HFFc6 (cell line): Measurements from ENCODE around the gene ZNF469. TPM values are rescaled to one million over a fixed set of nuclear protein-coding genes. Genes with fewer than 3 reads are reported as not detected.

Experiments
- DNase-seq: peaks from one replicate; pipeline ENCODE4 v3.0.0-alpha.2; 2018
- H3K27ac Mint-ChIP-seq: 2 replicates; pipeline ENCODE4 v1.8.0; 2020; ENCODE audit warnings: mild to moderate bottlenecking, mixed read lengths
- H3K27me3 Mint-ChIP-seq: 2 replicates; pipeline ENCODE4 v1.8.0; 2021; ENCODE audit warnings: mild to moderate bottlenecking, moderate library complexity, mixed read lengths; ENCODE audit not compliant: insufficient read depth
- H3K36me3 Mint-ChIP-seq: 2 replicates; pipeline ENCODE4 v1.8.0; 2021; ENCODE audit warnings: low read depth, mixed read lengths
- H3K4me1 Mint-ChIP-seq: 2 replicates; pipeline ENCODE4 v1.8.0; 2020; ENCODE audit warnings: low read depth, mixed read lengths
- H3K4me3 Mint-ChIP-seq: 2 replicates; pipeline ENCODE4 v1.8.0; 2020; ENCODE audit warnings: mild to moderate bottlenecking, moderate library complexity, mixed read lengths
- H3K9me3 Mint-ChIP-seq: 2 replicates; pipeline ENCODE4 v1.8.0; 2020; ENCODE audit warnings: mild to moderate bottlenecking, mixed read lengths
- total RNA-seq, 6 experiments: library from RNA; stranded (reverse); fragmentation: NEBNext Ultra II Directional; extraction: Animal tissue kit (Norgen Biotek cat#: 25700); gene quantifications; 2 replicates in 1 of 6; 3 replicates in 5 of 6; pipeline ENCODE4 v1.2.3, GENCODE V29; 2021
- TF ChIP-seq, protein P1 (sequence below): fragments of 200-600 bp; sonication (generic); IDR thresholded peaks from 2 replicates; pipeline ENCODE4 v1.5.0; 2021; ENCODE audit warnings: antibody characterized with exemption, mild to moderate bottlenecking

ZNF469 gene
- total RNA-seq, 6 experiments from 2014 or later: 9.4 to 17.5 (median 10.1) TPM

DNA sequence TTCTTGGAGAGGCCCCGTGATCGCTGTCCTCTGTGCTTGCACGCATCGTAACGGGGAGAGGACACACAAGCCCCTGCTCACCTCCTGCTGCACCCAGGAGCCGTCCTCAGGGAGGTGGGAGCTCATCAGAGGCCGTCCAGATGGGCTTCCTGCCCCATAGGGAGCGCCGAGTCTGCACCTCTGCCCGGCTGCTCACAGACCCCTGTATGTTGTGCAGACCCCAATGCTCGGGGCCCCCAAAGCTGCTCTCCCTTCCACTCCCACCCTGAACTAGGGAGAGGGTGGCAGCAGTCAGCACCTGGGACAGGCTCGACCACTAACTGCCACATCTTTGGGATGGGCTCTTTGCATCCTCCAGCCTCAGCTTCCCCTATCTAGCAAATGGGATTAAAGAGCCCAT lies 4.4 kb upstream of the ZNF469 start:
- H3K27ac Mint-ChIP-seq: no peak overlapping the region
- DNase-seq: no peak

DNA sequence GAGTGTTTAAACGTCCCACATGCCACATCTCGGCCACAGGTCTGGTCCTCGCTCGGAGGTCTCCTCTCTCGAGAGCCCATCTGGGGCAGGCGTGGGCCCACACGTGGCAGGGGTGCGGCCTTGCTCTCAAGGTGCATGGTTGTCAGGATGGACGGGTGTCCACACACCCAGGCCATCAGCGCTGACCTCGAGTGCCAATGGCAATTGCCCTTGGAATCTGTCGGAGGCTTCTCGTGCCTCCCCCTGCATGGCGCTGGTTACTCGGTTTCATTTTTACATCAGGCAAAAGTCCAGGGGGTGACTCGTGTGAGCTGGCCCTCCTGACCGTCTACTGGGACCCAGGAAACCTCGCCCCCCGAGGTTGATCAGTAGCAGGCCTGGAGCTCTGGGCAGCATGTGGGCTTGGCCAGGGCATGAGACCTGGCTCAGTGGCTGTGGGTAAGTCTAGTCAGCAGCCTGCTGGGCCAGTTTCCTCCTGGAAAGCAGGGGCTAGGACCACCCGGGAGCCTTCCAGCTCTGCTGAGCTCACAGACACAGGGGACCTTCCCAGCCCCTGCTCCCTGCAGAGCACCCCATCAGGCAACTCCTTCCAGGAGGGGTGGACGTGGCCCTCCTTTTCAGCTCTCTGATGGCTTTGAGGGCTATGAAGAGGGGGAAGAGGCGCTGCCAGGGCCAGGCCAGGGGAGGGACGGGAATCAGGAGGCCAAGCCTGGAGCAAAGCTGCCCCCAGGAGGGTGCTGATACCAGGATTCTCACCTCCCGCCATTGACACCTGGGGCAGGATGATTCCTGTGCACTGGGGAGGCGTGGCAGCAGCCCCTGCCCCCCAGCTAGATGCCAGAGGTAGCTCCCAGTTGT lies 3.7 kb upstream of the ZNF469 start:
- TF ChIP-seq, protein P1, sequence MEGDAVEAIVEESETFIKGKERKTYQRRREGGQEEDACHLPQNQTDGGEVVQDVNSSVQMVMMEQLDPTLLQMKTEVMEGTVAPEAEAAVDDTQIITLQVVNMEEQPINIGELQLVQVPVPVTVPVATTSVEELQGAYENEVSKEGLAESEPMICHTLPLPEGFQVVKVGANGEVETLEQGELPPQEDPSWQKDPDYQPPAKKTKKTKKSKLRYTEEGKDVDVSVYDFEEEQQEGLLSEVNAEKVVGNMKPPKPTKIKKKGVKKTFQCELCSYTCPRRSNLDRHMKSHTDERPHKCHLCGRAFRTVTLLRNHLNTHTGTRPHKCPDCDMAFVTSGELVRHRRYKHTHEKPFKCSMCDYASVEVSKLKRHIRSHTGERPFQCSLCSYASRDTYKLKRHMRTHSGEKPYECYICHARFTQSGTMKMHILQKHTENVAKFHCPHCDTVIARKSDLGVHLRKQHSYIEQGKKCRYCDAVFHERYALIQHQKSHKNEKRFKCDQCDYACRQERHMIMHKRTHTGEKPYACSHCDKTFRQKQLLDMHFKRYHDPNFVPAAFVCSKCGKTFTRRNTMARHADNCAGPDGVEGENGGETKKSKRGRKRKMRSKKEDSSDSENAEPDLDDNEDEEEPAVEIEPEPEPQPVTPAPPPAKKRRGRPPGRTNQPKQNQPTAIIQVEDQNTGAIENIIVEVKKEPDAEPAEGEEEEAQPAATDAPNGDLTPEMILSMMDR: no peak
- no peak overlapping the region for H3K27ac Mint-ChIP-seq
- H3K9me3 Mint-ChIP-seq: no peaks in the 10 kb centered on the region
- H3K4me1 Mint-ChIP-seq: peaks cover 15% of the 10 kb centered on the region
- DNase-seq: no peak
- H3K36me3 Mint-ChIP-seq: no peaks in the 10 kb centered on the region; the same call in 1 of the 2 replicates
- no peaks in the 10 kb centered on the region; the same call in 1 of the 2 replicates for H3K27me3 Mint-ChIP-seq
- H3K4me3 Mint-ChIP-seq: no peak overlapping the region

More for the DNA sequence above, 4.4 kb upstream of the ZNF469 start:
- TF ChIP-seq, protein P1: no peak
- Mint-ChIP-seq H3K36me3 (no peaks in the 10 kb centered on the region), H3K4me1 (peaks cover 13% of the 10 kb centered on the region), H3K4me3 (no peak overlapping the region), H3K27me3 (no peaks in the 10 kb centered on the region; the same call in 1 of the 2 replicates), H3K9me3 (no peaks in the 10 kb centered on the region)

DNA sequence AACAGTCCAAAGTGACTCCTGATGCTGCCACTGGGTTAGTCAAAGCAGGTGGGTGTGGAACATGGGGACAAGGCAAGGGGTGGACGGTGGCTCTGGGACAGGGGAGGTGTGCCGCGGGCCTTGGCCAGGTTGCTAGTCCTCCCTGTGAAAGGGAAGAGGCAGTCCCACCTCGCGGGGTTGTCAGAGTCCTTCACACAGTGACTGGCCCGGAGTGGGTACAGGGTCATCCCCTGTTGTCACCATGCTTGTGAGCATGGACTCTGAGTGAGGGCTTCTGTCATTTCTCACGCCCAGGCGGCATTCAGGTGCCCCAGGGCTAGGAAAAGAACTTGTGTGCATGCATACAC lies 3.1 kb upstream of the ZNF469 start:
- H3K4me3 Mint-ChIP-seq: no peak overlapping the region
- TF ChIP-seq, protein P1: no peak
- H3K4me1 Mint-ChIP-seq: peaks cover 21% of the 10 kb centered on the region
- no peak for DNase-seq
- no peaks in the 10 kb centered on the region for H3K9me3 Mint-ChIP-seq
- H3K27me3 Mint-ChIP-seq: no peaks in the 10 kb centered on the region; the same call in none of the 2 replicates
- peaks cover 6% of the 10 kb centered on the region; the same call in 1 of the 2 replicates for H3K36me3 Mint-ChIP-seq
- H3K27ac Mint-ChIP-seq: no peak overlapping the region

DNA sequence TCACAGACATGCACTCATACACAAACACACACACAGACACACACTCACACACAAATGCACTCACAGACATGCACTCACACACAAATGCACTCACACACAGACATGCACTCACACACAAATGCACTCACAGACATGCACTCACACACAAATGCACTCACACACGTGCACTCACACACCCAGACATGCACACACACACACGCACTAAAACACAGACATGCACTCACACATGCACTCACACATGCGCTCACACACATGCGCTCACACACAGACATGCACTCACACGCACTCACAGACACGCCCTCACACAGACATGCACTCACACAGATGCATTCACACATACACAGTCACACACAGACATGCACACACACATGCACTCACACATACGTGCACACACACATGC lies 2.7 kb upstream of the ZNF469 start:
- no peak overlapping the region for H3K27ac Mint-ChIP-seq
- peaks cover 7% of the 10 kb centered on the region; the same call in 1 of the 2 replicates for H3K36me3 Mint-ChIP-seq
- no peak overlapping the region for H3K4me3 Mint-ChIP-seq
- TF ChIP-seq, protein P1: no peak
- no peaks in the 10 kb centered on the region for H3K9me3 Mint-ChIP-seq
- H3K4me1 Mint-ChIP-seq: peaks cover 25% of the 10 kb centered on the region
- no peaks in the 10 kb centered on the region; the same call in none of the 2 replicates for H3K27me3 Mint-ChIP-seq
- no peak for DNase-seq

DNA sequence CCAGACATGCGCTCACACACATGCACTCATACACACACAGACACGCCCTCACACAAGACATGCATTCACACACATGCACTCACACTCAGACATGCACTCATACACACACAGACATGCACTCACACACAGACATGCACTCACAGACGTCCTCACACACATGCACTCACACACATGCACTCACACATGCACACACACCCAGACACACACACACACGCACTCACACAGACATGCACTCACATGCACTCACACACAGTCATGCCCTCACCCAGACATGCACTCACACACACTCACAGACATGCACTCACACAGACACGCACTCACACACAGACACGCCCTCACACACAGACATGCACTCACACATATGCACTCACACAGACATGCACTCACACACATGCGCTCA lies 2.1 kb upstream of the ZNF469 start:
- H3K27me3 Mint-ChIP-seq: no peaks in the 10 kb centered on the region; the same call in none of the 2 replicates
- DNase-seq: no peak
- peaks cover 7% of the 10 kb centered on the region; the same call in 1 of the 2 replicates for H3K36me3 Mint-ChIP-seq
- no peak overlapping the region for H3K4me3 Mint-ChIP-seq
- TF ChIP-seq, protein P1: no peak
- H3K27ac Mint-ChIP-seq: no peak overlapping the region
- H3K9me3 Mint-ChIP-seq: no peaks in the 10 kb centered on the region
- H3K4me1 Mint-ChIP-seq: peaks cover 27% of the 10 kb centered on the region
